H1 (cell line): ENCODE results near the gene FADS2. TPM values are rescaled to one million over a fixed set of nuclear protein-coding genes. Genes with fewer than 3 reads are reported as not detected.

ENCODE experiments used
- CTCF ChIA-PET: fragments of 300-600 bp; sonication (Branson Sonifier 250); formaldehyde crosslinking; loops from one replicate; lab custom pipeline; 2021; ENCODE audit not compliant: partially characterized antibody; lab: Charles Lee
- POLR2A ChIA-PET: fragments of 300-600 bp; sonication (Branson Sonifier 250); formaldehyde crosslinking; loops from one replicate; lab custom pipeline; 2021; ENCODE audit warnings: inconsistent platforms; ENCODE audit not compliant: partially characterized antibody; lab: Charles Lee
- DNase-seq, 2 experiments: peaks; one replicate each; pipeline versions ENCODE4 v3.0.0 to v3.0.0-alpha.2; 2010 to 2022; ENCODE audit warnings: low spot score in 2 of 2, low read depth in 1 of 2, mixed read lengths in 1 of 2
- FAIRE-seq: peaks from 2 replicates; lab custom pipeline; 2011; peaks lifted over from hg19 to GRCh38; lab: Jason Lieb, UNC
- H2AFZ ChIP-seq: 2 replicates; pipeline ENCODE4 v1.8.1; 2012; ENCODE audit warnings: low read length, inconsistent platforms
- H2AK5ac ChIP-seq: 2 replicates; pipeline ENCODE4 v1.6.1; 2013; ENCODE audit warnings: low read depth, low read length
- H2BK120ac ChIP-seq: replicated peaks from 2 replicates; pipeline ENCODE3; 2013; ENCODE audit warnings: low read depth, low read length, inconsistent platforms
- H2BK12ac ChIP-seq: 2 replicates; pipeline ENCODE4 v1.6.1; 2013; ENCODE audit warnings: low read depth, low read length
- H2BK15ac ChIP-seq: 2 replicates; pipeline ENCODE4 v1.6.1; 2013; ENCODE audit warnings: low read length
- H2BK20ac ChIP-seq: 2 replicates; pipeline ENCODE4 v1.6.1; 2013; ENCODE audit warnings: low read length
- H2BK5ac ChIP-seq: 2 replicates; pipeline ENCODE4 v1.6.1; 2013; ENCODE audit warnings: low read depth, low read length
- H3K14ac ChIP-seq: 2 replicates; pipeline ENCODE4 v1.6.1; 2013; ENCODE audit warnings: inconsistent platforms; ENCODE audit not compliant: insufficient read length
- H3K18ac ChIP-seq: 2 replicates; pipeline ENCODE4 v1.6.1; 2013; ENCODE audit warnings: low read length; ENCODE audit errors: extremely low read depth
- H3K23ac ChIP-seq: 2 replicates; pipeline ENCODE4 v1.6.1; 2013; ENCODE audit warnings: inconsistent platforms; ENCODE audit not compliant: insufficient read length
- H3K23me2 ChIP-seq: 2 replicates; pipeline ENCODE4 v1.6.1; 2013; ENCODE audit warnings: low read depth, low read length
- H3K27ac ChIP-seq: 2 replicates; pipeline ENCODE4 v1.6.1; 2011; ENCODE audit warnings: low read depth, low read length, inconsistent platforms
- H3K27me3 ChIP-seq, 4 experiments: replicated peaks in 1 of 4; 1 replicate in 1 of 4; 2 replicates in 3 of 4; pipeline versions ENCODE4 v1.6.1 to v1.8.1; 2011 to 2013; ENCODE audit warnings: low read length in 3 of 4, mild to moderate bottlenecking in 3 of 4, inconsistent platforms in 2 of 4, mixed read lengths in 2 of 4, moderate library complexity in 1 of 4; ENCODE audit not compliant: control insufficient read depth in 3 of 4, insufficient read depth in 3 of 4; ENCODE audit errors: extremely low read depth in 1 of 4
- H3K36me3 ChIP-seq, 4 experiments: 2 replicates each; pipeline versions ENCODE4 v1.6.1 to v1.8.1; 2011 to 2013; ENCODE audit warnings: mild to moderate bottlenecking in 4 of 4, low read length in 3 of 4, moderate library complexity in 2 of 4, control low read depth in 1 of 4, inconsistent platforms in 1 of 4; ENCODE audit not compliant: insufficient read depth in 4 of 4, control insufficient read depth in 2 of 4
- H3K4ac ChIP-seq: replicated peaks from 2 replicates; pipeline ENCODE3; 2013; ENCODE audit warnings: low read length, low read depth, mixed read lengths, inconsistent platforms; ENCODE audit not compliant: insufficient read length
- H3K4me1 ChIP-seq, 4 experiments: replicated peaks in 1 of 4; 1 replicate in 1 of 4; 2 replicates in 3 of 4; pipeline versions ENCODE4 v1.6.1 to v1.8.1; 2011 to 2013; ENCODE audit warnings: low read length in 3 of 4, inconsistent platforms in 2 of 4, mixed read lengths in 1 of 4; ENCODE audit not compliant: insufficient read depth in 4 of 4, control insufficient read depth in 3 of 4
- H3K4me2 ChIP-seq, 2 experiments: 2 replicates each; pipeline versions ENCODE4 v1.6.1 to v1.8.1; 2011 to 2013; ENCODE audit warnings: low read depth in 2 of 2, low read length in 2 of 2, control low read depth in 1 of 2, inconsistent platforms in 1 of 2, mild to moderate bottlenecking in 1 of 2; ENCODE audit not compliant: insufficient read depth in 1 of 2
- H3K4me3 ChIP-seq, 4 experiments: fragments of 200-600, 300-600 bp in 1 of 4; sonication (generic), shearing (Covaris generic), sonication (Bioruptor Twin) in 1 of 4; 2 replicates each; pipeline versions ENCODE4 v1.5.1 to v1.8.1; 2011 to 2016; ENCODE audit warnings: low read length in 4 of 4, low read depth in 3 of 4, control low read depth in 2 of 4, inconsistent platforms in 2 of 4, mild to moderate bottlenecking in 2 of 4, mixed read lengths in 1 of 4, moderate library complexity in 1 of 4; ENCODE audit not compliant: insufficient read depth in 2 of 4; ENCODE audit errors: extremely low read depth in 1 of 4
- H3K56ac ChIP-seq: replicated peaks from 2 replicates; pipeline ENCODE3; 2013; ENCODE audit warnings: low read depth, mild to moderate bottlenecking, mixed read lengths, low read length, inconsistent platforms; ENCODE audit not compliant: insufficient read length
- H3K79me1 ChIP-seq: 2 replicates; pipeline ENCODE4 v1.6.1; 2013; ENCODE audit warnings: low read depth, low read length, control low read depth
- H3K79me2 ChIP-seq, 2 experiments: 2 replicates each; pipeline versions ENCODE4 v1.6.1 to v1.8.1; 2012 to 2013; ENCODE audit warnings: low read length in 2 of 2, mild to moderate bottlenecking in 2 of 2, inconsistent platforms in 1 of 2; ENCODE audit not compliant: insufficient read depth in 2 of 2, control insufficient read depth in 1 of 2
- H3K9ac ChIP-seq, 4 experiments: replicated peaks in 1 of 4; 1 replicate in 1 of 4; 2 replicates in 3 of 4; pipeline versions ENCODE4 v1.6.1 to v1.8.1; 2011 to 2013; ENCODE audit warnings: low read depth in 3 of 4, low read length in 3 of 4, control low read depth in 2 of 4, mild to moderate bottlenecking in 2 of 4, moderate library complexity in 2 of 4, inconsistent platforms in 1 of 4; ENCODE audit errors: extremely low read depth in 1 of 4
- H3K9me3 ChIP-seq, 2 experiments: 2 replicates each; pipeline versions ENCODE4 v1.6.1 to v1.8.1; 2012 to 2013; ENCODE audit warnings: mild to moderate bottlenecking in 2 of 2, moderate library complexity in 2 of 2, control low read depth in 1 of 2, inconsistent platforms in 1 of 2, low read depth in 1 of 2, low read length in 1 of 2, mixed read lengths in 1 of 2; ENCODE audit not compliant: insufficient read depth in 2 of 2
- H4K20me1 ChIP-seq, 2 experiments: replicated peaks in 1 of 2; 2 replicates each; pipeline versions ENCODE3 to v1.8.1; 2011 to 2013; ENCODE audit warnings: inconsistent platforms in 2 of 2, low read length in 2 of 2, mild to moderate bottlenecking in 1 of 2; ENCODE audit not compliant: insufficient read depth in 2 of 2, control insufficient read depth in 1 of 2
- H4K5ac ChIP-seq: 2 replicates; pipeline ENCODE4 v1.6.1; 2013; ENCODE audit warnings: low read length, low read depth, mixed read lengths, inconsistent platforms; ENCODE audit not compliant: insufficient read length
- H4K8ac ChIP-seq: 2 replicates; pipeline ENCODE4 v1.8.0; 2013; ENCODE audit warnings: mild to moderate bottlenecking, moderate library complexity, low read length, inconsistent platforms; ENCODE audit not compliant: insufficient read depth; ENCODE audit errors: extremely low read depth
- H4K91ac ChIP-seq: replicated peaks from 2 replicates; pipeline ENCODE3; 2013; ENCODE audit warnings: low read length, mixed read lengths, inconsistent platforms; ENCODE audit not compliant: insufficient read length
- BCL11A ChIP-seq, 2 experiments: IDR thresholded peaks; one replicate each; pipeline ENCODE4 v1.6.1; 2011; ENCODE audit warnings: low read depth in 2 of 2, low read length in 2 of 2, mild to moderate bottlenecking in 2 of 2
- KDM1A ChIP-seq: fragments of 200-600, 300-600 bp; sonication (generic); IDR thresholded peaks from 2 replicates; pipeline ENCODE4 v1.7.1; 2016; ENCODE audit warnings: mild to moderate bottlenecking, low read length, borderline replicate concordance
- NRF1 ChIP-seq: IDR thresholded peaks from 2 replicates; pipeline ENCODE4 v1.6.1; 2011; ENCODE audit warnings: mild to moderate bottlenecking, low read depth, low read length, improper control_type of control experiment
- POLR2A ChIP-seq, 2 experiments: IDR thresholded peaks; 1 replicate in 1 of 2; 2 replicates in 1 of 2; pipeline ENCODE4 v1.6.1; 2011; ENCODE audit warnings: low read depth in 2 of 2, low read length in 2 of 2, mild to moderate bottlenecking in 2 of 2; ENCODE audit errors: control extremely low read depth in 1 of 2
- POLR2AphosphoS5 ChIP-seq: IDR thresholded peaks from 2 replicates; pipeline ENCODE4 v1.6.1; 2011; ENCODE audit warnings: low read depth, low read length
- SP1 ChIP-seq: IDR thresholded peaks from 2 replicates; pipeline ENCODE4 v1.6.1; 2011; ENCODE audit warnings: low read depth, low read length
- SUZ12 ChIP-seq: fragments of 200-600 bp; sonication (generic); IDR thresholded peaks from 2 replicates; pipeline ENCODE4 v1.6.1; 2012; ENCODE audit warnings: mild to moderate bottlenecking, inconsistent platforms, low read length, moderate library complexity, mixed read lengths
- TCF12 ChIP-seq: IDR thresholded peaks from 2 replicates; pipeline ENCODE4 v1.6.1; 2011; ENCODE audit warnings: low read depth, mild to moderate bottlenecking, low read length
- WGBS, 2 experiments: shearing (Covaris generic) in 1 of 2; methylation state at CpG; one replicate each; pipeline versions ENCODE4 v1.1.6 to v1.1.7; 2013 to 2015; ENCODE audit warnings: low lambda C conversion rate in 2 of 2, mixed read lengths in 2 of 2, inconsistent platforms in 1 of 2, low coverage in 1 of 2, missing lambda C conversion rate in 1 of 2; ENCODE audit not compliant: insufficient replicate concordance in 2 of 2, insufficient coverage in 1 of 2, insufficient read length in 1 of 2; ENCODE audit errors: extremely low coverage in 1 of 2, missing lambda C conversion rate in 1 of 2; 5-methylcytosine and 5-hydroxymethylcytosine counted together
- polyA plus RNA-seq, 7 experiments: library from polyadenylated mRNA; depleted of rRNA in 3 of 7; stranded (reverse) in 5 of 7; unstranded in 2 of 7; fragments of >200 nt in 5 of 7; fragments of 200-250 nt in 2 of 7; gene quantifications; 1 replicate in 5 of 7; 2 replicates in 1 of 7; 4 replicates in 1 of 7; pipeline versions ENCODE4 v1.2.1 to v1.2.3, GENCODE V29; 2011 to 2013; ENCODE audit warnings: missing spikeins in 2 of 7, mixed read lengths in 2 of 7
- total RNA-seq: library from RNA; stranded (reverse); fragmentation: NEBNext Ultra II Directional; extraction: Animal tissue kit (Norgen Biotek cat#: 25700); gene quantifications from 2 replicates; pipeline ENCODE4 v1.2.1, GENCODE V29; 2021
- TF ChIP-seq, protein P1 (sequence below): IDR thresholded peaks from 2 replicates; pipeline ENCODE4 v1.6.1; 2011; ENCODE audit warnings: low read length, improper control_type of control experiment

FADS2 gene
- total and polyA plus RNA-seq, 2 of the 8 experiments (the other 6 are each of a cell fraction or from before 2014, with no cell fraction given), result 499 to 701 TPM

DNA sequence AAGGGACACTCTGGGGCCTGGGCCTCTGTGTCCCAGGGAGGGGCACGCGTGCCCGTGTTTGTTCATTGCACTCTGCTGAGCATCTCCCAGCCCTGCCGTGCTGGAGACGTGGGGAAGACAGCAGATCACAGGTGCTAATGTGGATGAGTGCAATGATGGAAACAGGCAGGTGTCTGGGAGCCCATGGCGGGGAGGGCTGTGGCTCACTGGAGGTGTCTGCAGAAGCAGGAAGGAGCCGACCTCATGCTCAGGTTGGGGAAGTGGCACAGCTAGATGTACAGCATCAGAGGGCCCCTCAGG is 43.6 kb upstream of the FADS2 start:
- peaks cover 0 to 2% (median 0%) of the 10 kb centered on the region in 4 experiments; a peak in 2 of 7 replicates for H3K4me1 ChIP-seq
- H2BK15ac ChIP-seq, result no peak overlapping the region
- H4K91ac ChIP-seq, result no peak overlapping the region
- H4K8ac ChIP-seq, result no peak overlapping the region
- H2AK5ac ChIP-seq, result no peak overlapping the region
- no peak overlapping the region for H3K4me3 ChIP-seq
- no peak overlapping the region for H2BK120ac ChIP-seq
- H3K56ac ChIP-seq, result no peak overlapping the region
- H2AFZ ChIP-seq, result no peak overlapping the region
- H3K36me3 ChIP-seq, result peaks cover 15 to 34% (median 23%) of the 10 kb centered on the region in 4 experiments; a peak in 7 of 8 replicates
- no peaks in the 10 kb centered on the region for H3K9me3 ChIP-seq
- no peak overlapping the region for H3K4me2 ChIP-seq
- TF ChIP-seq POLR2A (IDR thresholded peaks at IDR 0.05; ENCODE audit: control extremely low read depth in 1 of 2, low read depth in 2 of 2, low read length in 2 of 2) (no peak), SUZ12 (no peak), NRF1 (no peak), TCF12 (no peak), KDM1A (no peak), POLR2AphosphoS5 (no peak), SP1 (no peak), BCL11A (IDR thresholded peaks at IDR 0.05; ENCODE audit: low read depth in 2 of 2, low read length in 2 of 2) (no peak)
- TF ChIP-seq, protein P1, sequence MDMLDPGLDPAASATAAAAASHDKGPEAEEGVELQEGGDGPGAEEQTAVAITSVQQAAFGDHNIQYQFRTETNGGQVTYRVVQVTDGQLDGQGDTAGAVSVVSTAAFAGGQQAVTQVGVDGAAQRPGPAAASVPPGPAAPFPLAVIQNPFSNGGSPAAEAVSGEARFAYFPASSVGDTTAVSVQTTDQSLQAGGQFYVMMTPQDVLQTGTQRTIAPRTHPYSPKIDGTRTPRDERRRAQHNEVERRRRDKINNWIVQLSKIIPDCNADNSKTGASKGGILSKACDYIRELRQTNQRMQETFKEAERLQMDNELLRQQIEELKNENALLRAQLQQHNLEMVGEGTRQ, result no peak
- TF ChIP-seq, all 59 proteins: peak for 0
- H3K23me2 ChIP-seq, result no peaks in the 10 kb centered on the region
- no peak overlapping the region for H3K23ac ChIP-seq
- no peak for FAIRE-seq
- no peak overlapping the region for H3K18ac ChIP-seq
- no peaks in the 10 kb centered on the region for H3K27me3 ChIP-seq
- no peaks in the 10 kb centered on the region for H3K79me2 ChIP-seq
- H2BK12ac ChIP-seq, result no peak overlapping the region
- H3K14ac ChIP-seq, result no peak overlapping the region
- no peak overlapping the region for H3K27ac ChIP-seq
- no peak overlapping the region for H2BK20ac ChIP-seq
- no peak overlapping the region for H2BK5ac ChIP-seq
- no peak overlapping the region for H3K4ac ChIP-seq
- WGBS, 2 experiments, result 96% methylated on average over 7 of the region's 7 CpGs; no CpG with 5 or more reads in 1 of the 2 experiments
- ChIA-PET CTCF (interaction anchor here (0.6 to 10.5 kb wide), 5 partner anchors 9 to 436 kb away, joined by 3 to 168 read pairs (median 3); no protein-coding TSS in a partner anchor), POLR2A (interaction anchor here (0.7 to 1.8 kb wide), 5 partner anchors 9 to 34 kb away, joined by 3 to 11 read pairs (median 3); partner anchors contain the start of gene FEN1)
- H3K9ac ChIP-seq, result no peak overlapping the region
- H4K20me1 ChIP-seq, result peaks cover 6 to 17% of the 10 kb centered on the region in 2 experiments
- H4K5ac ChIP-seq, result no peak overlapping the region
- no peak for DNase-seq
- H3K79me1 ChIP-seq, result no peaks in the 10 kb centered on the region
